Measurements from ENCODE around the gene DAB2.
"Not testable (repeated sequence)": the region's sequence is repeated elsewhere in the genome, so short reads cannot be mapped to it uniquely, and the experiment has no call there.

The DAB2 gene

DNA sequence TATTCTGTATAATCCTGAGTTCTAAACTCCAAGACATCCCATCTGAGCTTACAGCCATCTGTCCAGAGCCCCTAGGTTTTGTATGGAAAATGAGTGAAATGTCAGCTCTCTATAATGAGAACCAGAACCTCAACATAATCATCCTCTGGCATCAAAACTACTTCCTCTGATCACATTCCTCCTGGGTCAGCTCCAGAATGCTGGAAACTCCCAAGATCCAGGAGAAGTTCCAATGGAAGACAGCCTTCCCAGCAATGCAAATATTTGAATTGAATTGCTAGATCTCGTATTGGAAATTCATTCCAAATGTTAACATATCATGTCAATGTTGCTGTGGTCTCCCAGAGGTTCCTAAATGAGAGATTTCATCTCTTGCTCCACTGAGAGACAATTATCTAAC lies 84.3 kb downstream of the DAB2 start:
- DNase-seq (ENCODE audit: low spot score): no peak

DNA sequence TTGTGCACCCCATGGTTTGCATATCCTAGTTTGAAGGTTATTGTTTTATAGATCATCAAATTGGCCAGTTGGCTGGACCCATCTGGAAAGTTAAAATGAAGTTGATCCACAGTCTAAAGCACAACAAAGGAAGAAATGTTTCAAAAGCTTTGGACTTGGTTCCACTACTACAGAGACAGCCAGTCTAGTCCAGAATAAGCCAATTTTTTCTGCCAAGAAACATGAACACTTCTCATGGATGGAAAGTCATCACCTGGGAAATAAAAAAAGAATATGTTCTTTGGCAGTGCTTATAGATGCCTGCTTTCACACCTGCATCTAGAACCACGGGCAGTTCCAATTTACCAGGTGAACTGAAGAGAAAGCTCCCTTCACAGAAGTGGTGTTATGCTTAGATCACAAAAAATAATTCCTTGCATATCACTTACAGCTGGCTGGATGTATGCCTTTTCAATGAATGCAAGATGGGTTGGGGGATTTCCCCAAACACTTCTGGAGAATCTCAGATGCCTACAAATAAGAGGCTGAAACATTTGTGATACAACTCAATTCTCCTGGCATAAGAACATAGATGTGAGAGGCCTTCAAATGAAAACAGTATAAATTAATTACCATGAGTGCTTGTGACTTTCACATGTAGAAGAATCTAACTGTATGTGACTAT lies 87.4 kb downstream of the DAB2 start:
- no peak for DNase-seq (ENCODE audit: low spot score)

DNA sequence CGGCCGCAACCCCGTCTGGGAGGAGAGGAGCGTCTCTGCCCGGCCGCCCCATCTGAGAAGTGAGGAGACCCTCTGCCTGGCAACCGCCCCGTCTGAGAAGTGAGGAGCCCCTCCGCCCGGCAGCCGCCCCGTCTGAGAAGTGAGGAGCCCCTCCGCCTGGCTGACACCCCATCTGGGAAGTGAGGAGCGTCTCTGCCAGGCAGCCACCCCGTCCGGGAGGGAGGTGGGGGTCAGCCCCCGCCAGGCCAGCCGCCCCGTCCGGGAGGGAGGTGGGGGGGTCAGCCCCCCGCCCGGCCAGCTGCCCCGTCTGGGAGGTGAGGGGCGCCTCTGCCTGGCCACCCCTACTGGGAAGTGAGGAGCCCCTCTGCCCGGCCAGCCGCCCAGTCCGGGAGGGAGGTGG lies 90.5 kb downstream of the DAB2 start:
- not testable (repeated sequence) for DNase-seq (ENCODE audit: low spot score)

DNA sequence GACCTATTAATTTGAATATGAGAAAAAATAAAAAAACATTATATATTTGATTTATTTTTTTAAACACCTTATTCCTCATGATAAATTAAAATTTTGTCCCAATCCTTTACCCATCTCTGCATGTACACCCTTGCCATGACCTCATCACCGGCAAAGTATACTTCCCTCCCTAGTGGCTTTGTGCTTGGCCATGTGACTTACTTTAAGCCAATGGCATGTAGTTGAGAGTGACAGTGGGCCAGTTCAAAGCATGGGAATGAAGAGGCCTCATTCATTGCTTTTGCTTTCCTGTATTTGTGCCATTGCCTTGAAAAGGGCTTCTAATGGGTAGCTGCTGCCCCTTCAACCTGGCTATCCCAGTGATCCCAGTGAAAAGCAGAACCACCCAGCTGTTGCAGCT lies 91.7 kb downstream of the DAB2 start:
- no peak for DNase-seq (ENCODE audit: low spot score)

DNA sequence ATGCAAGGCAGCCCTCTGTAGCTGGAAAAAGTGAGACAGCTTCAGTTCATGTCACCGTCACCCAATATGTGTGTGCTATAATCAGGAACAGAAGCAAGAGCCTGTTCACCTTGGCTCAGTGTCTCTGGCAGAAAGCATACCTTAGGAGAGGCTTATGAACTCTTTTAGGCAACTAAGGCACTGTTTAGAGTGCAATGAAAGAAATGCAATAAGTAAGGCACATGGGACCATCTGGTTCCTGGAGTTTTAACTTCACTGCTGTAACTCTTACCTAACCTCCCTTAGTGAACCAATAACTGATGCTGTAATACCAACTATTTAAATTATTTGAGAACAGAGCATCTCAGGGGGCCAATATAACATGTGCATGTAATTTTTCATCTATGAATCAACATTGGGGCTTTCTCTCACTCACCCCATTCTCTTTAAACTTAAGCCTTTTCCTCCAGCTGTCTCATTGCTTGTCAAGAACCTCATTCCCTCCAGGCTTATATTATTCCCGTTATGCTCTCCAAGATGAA lies 92.9 kb downstream of the DAB2 start:
- DNase-seq (ENCODE audit: low spot score): no peak

DNA sequence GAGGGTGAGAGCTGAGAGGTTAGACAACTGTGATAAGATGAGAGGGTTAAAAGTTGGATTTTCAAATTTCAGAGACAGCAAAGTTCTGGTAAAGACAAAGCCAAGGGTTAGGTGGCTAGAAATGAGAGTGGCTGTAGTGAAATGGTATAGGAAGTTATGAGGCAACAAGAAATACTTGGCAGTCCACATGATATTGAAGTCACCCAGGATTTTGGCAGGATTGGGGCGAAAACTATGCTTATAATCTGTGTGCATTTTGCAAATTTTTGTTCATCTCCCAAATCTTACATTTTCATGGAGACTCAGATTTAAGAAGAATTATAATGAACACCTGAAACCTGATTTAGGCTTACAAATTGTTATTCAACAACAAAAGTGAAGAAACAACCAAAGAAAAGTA lies 96.0 kb downstream of the DAB2 start:
- no peak for DNase-seq (ENCODE audit: low spot score)

DNA sequence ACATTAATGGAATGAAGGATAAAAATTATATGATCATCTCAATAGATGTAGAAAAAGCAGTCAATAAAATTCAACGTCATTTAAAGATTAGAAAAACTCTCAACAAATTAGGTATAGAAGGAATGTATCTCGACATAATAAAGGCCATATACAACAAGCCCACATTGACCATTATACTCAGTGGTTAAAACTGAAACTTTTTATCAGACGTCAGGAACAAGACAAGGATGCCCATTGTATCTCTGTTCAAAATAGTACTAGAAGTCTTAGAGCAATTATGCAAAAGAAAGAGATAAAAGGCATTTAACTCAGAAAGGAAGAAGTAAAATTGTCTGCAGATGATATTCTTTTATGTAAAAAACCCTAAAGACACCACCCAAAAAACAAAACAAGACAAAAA lies 101.2 kb downstream of the DAB2 start:
- DNase-seq (ENCODE audit: low spot score): no peak
